HCT116 (cell line): Measurements from ENCODE around the gene TUBB4A. TPM values are rescaled to one million over a fixed set of nuclear protein-coding genes. Genes with fewer than 3 reads are reported as not detected.

Experiments
- ATAC-seq: fragments of 200-7000 bp; cut with Tn5 transposase; 2 replicates; pipeline ENCODE4 v1.9.1; 2020; ENCODE audit warnings: mild to moderate bottlenecking, moderate library complexity
- BruUV-seq: library from RNA; stranded (reverse); fragments of 400-500 nt; replicated peaks from 2 replicates; lab custom pipeline; 2021; lab: Mats Ljungman, UMichigan
- CTCF ChIA-PET: fragments of 300-600 bp; sonication (Branson Sonifier 250); formaldehyde crosslinking; loops from one replicate; lab custom pipeline; 2021; ENCODE audit warnings: antibody characterized with exemption; lab: Charles Lee
- POLR2A ChIA-PET: fragments of 300-600, 350-600 bp; sonication (Branson Sonifier 250); formaldehyde crosslinking; loops from one replicate; lab custom pipeline; 2021; ENCODE audit warnings: antibody characterized with exemption; lab: Charles Lee
- RAD21 ChIA-PET, 2 experiments: fragments of 300-600 bp; sonication (Branson Sonifier 250); formaldehyde crosslinking; loops; one replicate each; lab custom pipeline; 2023; ENCODE audit warnings: low total read pairs in 2 of 2; ENCODE audit not compliant: uncharacterized antibody in 2 of 2, unreplicated experiment in 2 of 2, low non-redundant PET in 1 of 2; lab: Charles Lee
- DNase-seq: peaks from one replicate; pipeline ENCODE4 v3.0.0-alpha.2; 2010; ENCODE audit warnings: low read depth, low spot score
- H2AFZ ChIP-seq: fragments of 200-600 bp; shearing (Covaris generic), sonication (generic); 2 replicates; pipeline ENCODE4 v1.6.1; 2017; ENCODE audit warnings: low read depth, mixed run types, mixed read lengths, antibody characterized with exemption, low read length; ENCODE audit not compliant: poor library complexity, severe bottlenecking
- H3K27ac ChIP-seq: 2 replicates; pipeline ENCODE4 v1.5.1; 2012; ENCODE audit warnings: low read depth, low read length
- H3K27me3 ChIP-seq: fragments of 200-600 bp; sonication (generic); 2 replicates; pipeline ENCODE4 v1.6.1; 2016; ENCODE audit warnings: mixed run types, low read length, mixed read lengths; ENCODE audit not compliant: insufficient read depth
- H3K36me3 ChIP-seq, 2 experiments: fragments of 200-500 bp in 1 of 2; fragments of 200-600 bp in 1 of 2; sonication (Bioruptor generic) in 1 of 2; sonication (generic) in 1 of 2; 2 replicates each; pipeline versions ENCODE4 v1.5.1 to v1.6.1; 2014 to 2016; ENCODE audit warnings: low read length in 2 of 2, inconsistent platforms in 1 of 2, mixed read lengths in 1 of 2, mixed run types in 1 of 2; ENCODE audit not compliant: insufficient read depth in 2 of 2, control insufficient read depth in 1 of 2
- H3K4me1 ChIP-seq, 2 experiments: fragments of 200-600 bp in 1 of 2; sonication (generic) in 1 of 2; 2 replicates each; pipeline versions ENCODE4 v1.5.1 to v1.6.1; 2012 to 2017; ENCODE audit warnings: low read length in 2 of 2, inconsistent platforms in 1 of 2, mild to moderate bottlenecking in 1 of 2, mixed read lengths in 1 of 2, mixed run types in 1 of 2, moderate library complexity in 1 of 2; ENCODE audit not compliant: insufficient read depth in 2 of 2, control insufficient read depth in 1 of 2
- H3K4me2 ChIP-seq: fragments of 200-600 bp; sonication (generic); 2 replicates; pipeline ENCODE4 v1.6.1; 2017; ENCODE audit warnings: mixed run types, low read length, mixed read lengths
- H3K4me3 ChIP-seq, 2 experiments: fragments of 200-600 bp in 1 of 2; sonication (generic) in 1 of 2; replicated peaks in 1 of 2; 2 replicates each; pipeline ENCODE4 v1.5.1; 2011 to 2016; ENCODE audit warnings: low read length in 2 of 2, control low read depth in 1 of 2, low read depth in 1 of 2, mild to moderate bottlenecking in 1 of 2, mixed read lengths in 1 of 2, mixed run types in 1 of 2
- H3K79me2 ChIP-seq: fragments of 200-600 bp; sonication (generic); 2 replicates; pipeline ENCODE4 v1.6.1; 2017; ENCODE audit warnings: mild to moderate bottlenecking, mixed run types, low read length, moderate library complexity, mixed read lengths; ENCODE audit not compliant: insufficient read depth
- H3K9ac ChIP-seq: fragments of 200-600 bp; sonication (generic); 2 replicates; pipeline ENCODE4 v1.6.1; 2016; ENCODE audit warnings: low read length, mixed read lengths
- H3K9me2 ChIP-seq: fragments of 200-600 bp; sonication (generic), shearing (Covaris generic); 2 replicates; pipeline ENCODE4 v1.6.1; 2017; ENCODE audit warnings: mixed run types, mild to moderate bottlenecking, moderate library complexity; ENCODE audit not compliant: insufficient read depth
- H3K9me3 ChIP-seq, 2 experiments: fragments of 200-500 bp in 1 of 2; fragments of 200-600 bp in 1 of 2; sonication (Bioruptor generic) in 1 of 2; sonication (generic) in 1 of 2; 2 replicates each; pipeline ENCODE4 v1.6.1; 2014 to 2017; ENCODE audit warnings: low read length in 2 of 2, mixed read lengths in 2 of 2, inconsistent platforms in 1 of 2, low read depth in 1 of 2, mild to moderate bottlenecking in 1 of 2, mixed run types in 1 of 2, moderate library complexity in 1 of 2; ENCODE audit not compliant: control insufficient read depth in 1 of 2, insufficient read depth in 1 of 2
- H4K20me1 ChIP-seq: fragments of 200-600 bp; sonication (generic), shearing (Covaris generic); 2 replicates; pipeline ENCODE4 v1.6.1; 2017; ENCODE audit warnings: mixed run types, mild to moderate bottlenecking, moderate library complexity; ENCODE audit not compliant: insufficient read depth
- ATF3 ChIP-seq: IDR thresholded peaks from 2 replicates; pipeline ENCODE4 v1.6.1; 2012
- CEBPB ChIP-seq: IDR thresholded peaks from 2 replicates; pipeline ENCODE4 v1.6.1; 2012; ENCODE audit warnings: low read depth
- CTCF ChIP-seq, 3 experiments: fragments of 200-600 bp in 1 of 3; sonication (generic) in 1 of 3; IDR thresholded peaks in 2 of 3; conservative IDR thresholded peaks in 1 of 3; 2 replicates each; pipeline ENCODE4 v1.5.1; 2012 to 2017; ENCODE audit warnings: low read depth in 2 of 3, low read length in 2 of 3, antibody characterized with exemption in 1 of 3, borderline replicate concordance in 1 of 3, control low read depth in 1 of 3, mild to moderate bottlenecking in 1 of 3, mixed read lengths in 1 of 3, mixed run types in 1 of 3, moderate library complexity in 1 of 3; ENCODE audit not compliant: insufficient read depth in 1 of 3
- ELF1 ChIP-seq: IDR thresholded peaks from 2 replicates; pipeline ENCODE4 v1.6.1; 2012; ENCODE audit warnings: low read depth, borderline replicate concordance
- EZH2 ChIP-seq: fragments of 200-600 bp; sonication (generic); IDR thresholded peaks from 2 replicates; pipeline ENCODE4 v1.6.1; 2017; ENCODE audit warnings: antibody characterized with exemption, mixed run types
- FOSL1 ChIP-seq: IDR thresholded peaks from 2 replicates; pipeline ENCODE4 v1.6.1; 2012; ENCODE audit warnings: low read depth
- JUND ChIP-seq: IDR thresholded peaks from 2 replicates; pipeline ENCODE4 v1.6.1; 2012
- MAX ChIP-seq: IDR thresholded peaks from 2 replicates; pipeline ENCODE4 v1.6.1; 2012
- RAD21 ChIP-seq: IDR thresholded peaks from 2 replicates; pipeline ENCODE4 v1.6.1; 2012; ENCODE audit warnings: low read depth, mild to moderate bottlenecking
- SP1 ChIP-seq: IDR thresholded peaks from 2 replicates; pipeline ENCODE4 v1.6.1; 2012; ENCODE audit warnings: low read depth
- SRF ChIP-seq: IDR thresholded peaks from 2 replicates; pipeline ENCODE4 v1.6.1; 2012; ENCODE audit warnings: low read depth
- TCF7L2 ChIP-seq: IDR thresholded peaks from 2 replicates; pipeline ENCODE4 v1.7.0; 2011; ENCODE audit warnings: borderline replicate concordance, inconsistent platforms; ENCODE audit not compliant: insufficient read depth, insufficient read length; ENCODE audit errors: extremely low read depth
- YY1 ChIP-seq: IDR thresholded peaks from 2 replicates; pipeline ENCODE4 v1.6.1; 2011; ENCODE audit warnings: low read length, low read depth, moderate library complexity, mild to moderate bottlenecking; ENCODE audit not compliant: insufficient replicate concordance; ENCODE audit errors: extremely low read depth
- ZNF274 ChIP-seq: fragments of 200-500 bp; sonication (Bioruptor generic); IDR thresholded peaks from 2 replicates; pipeline ENCODE4 v1.6.1; 2014; ENCODE audit warnings: mild to moderate bottlenecking, low read depth, low read length, inconsistent platforms
- intact Hi-C: fragments of 100-400 bp; cut with micrococcal nuclease; formaldehyde crosslinking; loops from 2 replicates; pipeline ENCODE4 v1.10.0; 2022
- total RNA-seq: library from RNA; stranded (reverse); gene quantifications from one replicate; pipeline ENCODE4 v1.2.1, GENCODE V29; 2021; ENCODE audit not compliant: unreplicated experiment

TUBB4A gene
- total RNA-seq, 1 experiment from 2014 or later, result 32.5 TPM

GRCh38 chr19:6484230-6484629 is 17.9 kb downstream of the TUBB4A start:
- no peak overlapping the region for H3K27ac ChIP-seq
- H3K9me3 ChIP-seq, result no peaks in the 10 kb centered on the region
- H3K9me2 ChIP-seq, result no peaks in the 10 kb centered on the region
- H2AFZ ChIP-seq, result no peak overlapping the region
- intact Hi-C loops, result no loop called here
- no peaks in the 10 kb centered on the region for H3K36me3 ChIP-seq
- no peak for TF ChIP-seq SP1
- TF ChIP-seq EZH2, result no peak
- TF ChIP-seq FOSL1, result no peak
- no peak for TF ChIP-seq RAD21
- TF ChIP-seq YY1, result no peak
- TF ChIP-seq, all 23 proteins: peak for 0
- BruUV-seq, result no TSS peak
- RAD21 ChIA-PET, result no interaction called here
- CTCF ChIA-PET, result no interaction called here
- POLR2A ChIA-PET, result no interaction called here
- ATAC-seq (no peak), DNase-seq (no peak)
- Histone ChIP-seq H3K9ac (no peak overlapping the region), H3K27me3 (no peaks in the 10 kb centered on the region), H3K4me1 (peaks cover 0 to 8% of the 10 kb centered on the region in 2 experiments; a peak in 1 of 4 replicates), H3K4me3 (no peak overlapping the region), H3K4me2 (no peak overlapping the region), H3K79me2 (no peaks in the 10 kb centered on the region), H4K20me1 (no peaks in the 10 kb centered on the region)

GRCh38 chr19:6483235-6483634 is 18.9 kb downstream of the TUBB4A start:
- H3K9me2 ChIP-seq, result no peaks in the 10 kb centered on the region
- ATAC-seq, result no peak
- POLR2A ChIA-PET, result no interaction called here
- H3K4me3 ChIP-seq, result no peak overlapping the region
- H4K20me1 ChIP-seq, result no peaks in the 10 kb centered on the region
- H3K9ac ChIP-seq, result no peak overlapping the region
- intact Hi-C loops, result no loop called here
- H3K4me2 ChIP-seq, result no peak overlapping the region
- TF ChIP-seq JUND (no peak), ZNF274 (no peak), ELF1 (no peak), ATF3 (no peak), CEBPB (no peak), MAX (no peak), TCF7L2 (no peak), SRF (no peak), CTCF (IDR thresholded peaks at IDR 0.05 in 2 of 3, conservative IDR thresholded peaks at IDR 0.05 in 1 of 3; ENCODE audit: borderline replicate concordance in 1 of 3, insufficient read depth in 1 of 3, low read depth in 2 of 3, low read length in 2 of 3) (no peak)
- CTCF ChIA-PET, result no interaction called here
- no TSS peak for BruUV-seq
- H3K79me2 ChIP-seq, result no peaks in the 10 kb centered on the region
- RAD21 ChIA-PET, result no interaction called here
- peaks cover 0 to 8% of the 10 kb centered on the region in 2 experiments; a peak in 1 of 4 replicates for H3K4me1 ChIP-seq
- H3K27me3 ChIP-seq, result no peaks in the 10 kb centered on the region
- H3K27ac ChIP-seq, result no peak overlapping the region
- no peaks in the 10 kb centered on the region for H3K9me3 ChIP-seq
- no peak overlapping the region for H2AFZ ChIP-seq
- H3K36me3 ChIP-seq, result no peaks in the 10 kb centered on the region
- no peak for DNase-seq
